OCI-LY7 (cell line): ENCODE results near the gene LRP4.

ENCODE experiments used
- EZH2phosphoT487 ChIP-seq: fragments of 200-600 bp; sonication (generic); IDR thresholded peaks from 2 replicates; pipeline ENCODE4 v1.6.1; 2018; ENCODE audit warnings: low read depth, borderline replicate concordance, mild to moderate bottlenecking, mixed run types, antibody characterized with exemption, low read length, moderate library complexity, mixed read lengths
- TF ChIP-seq, protein P1 (sequence below): fragments of 200-600 bp; sonication (generic); conservative IDR thresholded peaks from 2 replicates; pipeline ENCODE4 v1.5.1; 2014; ENCODE audit warnings: mild to moderate bottlenecking, antibody characterized with exemption, low read length, moderate library complexity, mixed read lengths

DNA sequence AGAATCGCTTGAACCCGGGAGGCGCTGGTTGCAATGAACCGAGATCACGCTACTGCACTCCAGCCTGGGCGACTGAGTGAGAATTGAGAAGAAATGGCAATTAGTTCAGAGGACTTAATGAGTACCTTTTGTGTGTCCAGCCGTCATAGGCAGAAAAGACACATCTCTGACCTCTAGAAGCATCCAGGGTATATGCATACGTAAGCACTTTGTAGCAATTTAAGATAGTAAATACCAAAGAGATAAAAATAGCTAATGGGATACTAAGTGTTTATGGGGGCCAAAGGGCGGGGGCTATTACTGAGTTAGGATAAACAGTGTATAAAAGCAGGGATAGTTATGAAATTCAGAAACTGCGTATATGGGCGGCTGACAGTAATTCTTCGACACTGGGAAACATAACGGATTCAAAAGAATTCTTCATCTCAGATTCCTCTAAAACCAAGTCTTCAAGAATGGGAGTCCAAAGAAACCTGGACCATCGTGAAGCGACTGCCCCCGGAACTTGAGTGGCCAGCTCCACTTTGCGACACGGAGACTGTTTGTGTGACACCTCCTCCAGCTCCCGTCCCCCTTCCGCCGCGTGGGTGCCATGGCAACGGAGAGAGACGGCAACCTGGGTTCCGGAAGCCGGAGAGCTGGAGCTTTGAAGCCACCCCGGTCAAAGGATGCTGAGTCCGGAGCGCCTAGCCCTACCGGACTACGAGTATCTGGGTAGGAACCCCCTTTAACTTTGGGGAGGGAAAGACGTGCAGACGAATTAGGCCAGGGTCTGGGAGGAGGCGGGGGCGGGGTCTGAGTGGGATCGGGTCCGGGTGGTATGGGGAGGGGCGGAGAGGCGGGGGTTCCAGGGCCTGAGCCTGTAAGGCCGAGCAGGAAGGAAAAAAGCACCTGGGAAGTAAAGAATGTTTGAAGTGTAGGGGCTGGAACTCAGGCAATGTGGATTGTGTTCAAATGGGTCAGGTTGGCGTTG, 18.1 kb upstream of the LRP4 start, which contains the start of gene CSTPP1:
- TF ChIP-seq EZH2phosphoT487 = no peak
- TF ChIP-seq, protein P1, sequence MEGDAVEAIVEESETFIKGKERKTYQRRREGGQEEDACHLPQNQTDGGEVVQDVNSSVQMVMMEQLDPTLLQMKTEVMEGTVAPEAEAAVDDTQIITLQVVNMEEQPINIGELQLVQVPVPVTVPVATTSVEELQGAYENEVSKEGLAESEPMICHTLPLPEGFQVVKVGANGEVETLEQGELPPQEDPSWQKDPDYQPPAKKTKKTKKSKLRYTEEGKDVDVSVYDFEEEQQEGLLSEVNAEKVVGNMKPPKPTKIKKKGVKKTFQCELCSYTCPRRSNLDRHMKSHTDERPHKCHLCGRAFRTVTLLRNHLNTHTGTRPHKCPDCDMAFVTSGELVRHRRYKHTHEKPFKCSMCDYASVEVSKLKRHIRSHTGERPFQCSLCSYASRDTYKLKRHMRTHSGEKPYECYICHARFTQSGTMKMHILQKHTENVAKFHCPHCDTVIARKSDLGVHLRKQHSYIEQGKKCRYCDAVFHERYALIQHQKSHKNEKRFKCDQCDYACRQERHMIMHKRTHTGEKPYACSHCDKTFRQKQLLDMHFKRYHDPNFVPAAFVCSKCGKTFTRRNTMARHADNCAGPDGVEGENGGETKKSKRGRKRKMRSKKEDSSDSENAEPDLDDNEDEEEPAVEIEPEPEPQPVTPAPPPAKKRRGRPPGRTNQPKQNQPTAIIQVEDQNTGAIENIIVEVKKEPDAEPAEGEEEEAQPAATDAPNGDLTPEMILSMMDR = no peak
